ENCODE results near the gene PLCB3. TPM values are rescaled to one million over a fixed set of nuclear protein-coding genes. Genes with fewer than 3 reads are reported as not detected.
"Not testable (repeated sequence)": the region's sequence is repeated elsewhere in the genome, so short reads cannot be mapped to it uniquely, and the experiment has no call there.

The PLCB3 gene
- total RNA-seq, 1 experiment from 2014 or later, result 80.2 TPM

- Histone ChIP-seq H2BK20ac (ENCODE audit: low read depth, low read length, poor library complexity, severe bottlenecking) (no peak overlapping the region), H2BK120ac (ENCODE audit: low read depth, low read length, poor library complexity, severe bottlenecking) (no peak overlapping the region), H3K4me1 (ENCODE audit: insufficient read depth, low read length) (peaks cover 2% of the 10 kb centered on the region; the same call in 1 of the 2 replicates), H3K27me3 (ENCODE audit: insufficient read depth, low read length) (no peaks in the 10 kb centered on the region), H2AK5ac (ENCODE audit: insufficient read length, low read length) (no peak overlapping the region), H4K5ac (ENCODE audit: insufficient read length, low read depth, low read length) (no peak overlapping the region), H3K14ac (ENCODE audit: insufficient read depth, low read length) (no peak overlapping the region), H3T11ph (ENCODE audit: low read length) (no peak overlapping the region), H3K27ac (ENCODE audit: insufficient read length, low read depth, low read length) (no peak overlapping the region), H3K18ac (ENCODE audit: insufficient read length, low read depth, low read length) (no peak overlapping the region), H2BK12ac (ENCODE audit: insufficient read length, low read depth, low read length) (no peak overlapping the region), H3K4ac (ENCODE audit: low read depth, low read length) (no peak overlapping the region), H3K9me3 (ENCODE audit: control insufficient read depth, low read depth, low read length) (no peaks in the 10 kb centered on the region), H3K9ac (ENCODE audit: extremely low read depth, insufficient read length, low read length) (no peak overlapping the region), H3K4me2 (ENCODE audit: insufficient read depth, insufficient read length, low read length) (peak overlapping the region; percentile 87), H3K79me1 (ENCODE audit: insufficient read depth, low read depth, low read length, poor library complexity, severe bottlenecking) (peaks cover 5% of the 10 kb centered on the region), H2BK15ac (ENCODE audit: low read depth, low read length) (no peak overlapping the region), H4K91ac (ENCODE audit: insufficient read length, low read depth, low read length) (no peak overlapping the region), H3K56ac (ENCODE audit: insufficient read length, low read depth, low read length) (no peak overlapping the region), H3K23me2 (ENCODE audit: insufficient read length, low read depth, low read length, poor library complexity, severe bottlenecking) (peaks cover 10% of the 10 kb centered on the region), H4K20me1 (ENCODE audit: control insufficient read depth, insufficient read depth, insufficient read length) (no peaks in the 10 kb centered on the region), H3K23ac (ENCODE audit: insufficient read length, low read depth, low read length) (no peak overlapping the region), H3K79me2 (ENCODE audit: insufficient read depth, low read length) (peaks cover 3% of the 10 kb centered on the region; the same call in 1 of the 2 replicates), H4K8ac (replicated peaks; ENCODE audit: insufficient read length, low read depth, low read length) (no peak overlapping the region), H2AFZ (ENCODE audit: low read length) (no peak overlapping the region), H2BK5ac (ENCODE audit: insufficient read length, low read length) (no peak overlapping the region)
- H3K27me3 Mint-ChIP-seq (ENCODE audit: low read depth), result peaks cover 16% of the 10 kb centered on the region
- WGBS (ENCODE audit: extremely low coverage, insufficient read length, low lambda C conversion rate), result no CpG with 5 or more reads among the region's 15 CpGs
- peaks cover 13% of the 10 kb centered on the region in 2 experiments for H3K4me1 Mint-ChIP-seq
- TF ChIP-seq CTCF (conservative IDR thresholded peaks at IDR 0.05), result no peak
- peaks cover 6 to 9% (median 7%) of the 10 kb centered on the region in 3 experiments; a peak in 5 of 7 replicates for H3K36me3 Mint-ChIP-seq (ENCODE audit: insufficient read depth in 1 of 3, low read depth in 3 of 3)
- H3K9me3 Mint-ChIP-seq, result no peaks in the 10 kb centered on the region
- no peak overlapping the region; a peak in 1 of 7 replicates for H3K27ac Mint-ChIP-seq
- peak overlapping the region; percentile 90 to 92 for H3K4me3 Mint-ChIP-seq
- no peak for DNase-seq
These were observed 55.7 kb downstream of the PLCB3 start for GRCh38 chr11:64306876-64307622.

GRCh38 chr11:64307795-64308194, 56.5 kb downstream of the PLCB3 start:
- peaks cover 13% of the 10 kb centered on the region in 2 experiments for H3K4me1 Mint-ChIP-seq
- DNase-seq; H4K5ac ChIP-seq (ENCODE audit: insufficient read length, low read depth, low read length); H3T11ph ChIP-seq (ENCODE audit: low read length); H4K20me1 ChIP-seq (ENCODE audit: control insufficient read depth, insufficient read depth, insufficient read length); H3K4ac ChIP-seq (ENCODE audit: low read depth, low read length); H3K4me1 ChIP-seq (ENCODE audit: insufficient read depth, low read length); H3K79me1 ChIP-seq (ENCODE audit: insufficient read depth, low read depth, low read length, poor library complexity, severe bottlenecking); H2BK5ac ChIP-seq (ENCODE audit: insufficient read length, low read length); H3K23ac ChIP-seq (ENCODE audit: insufficient read length, low read depth, low read length); H4K8ac ChIP-seq (replicated peaks; ENCODE audit: insufficient read length, low read depth, low read length); H2BK12ac ChIP-seq (ENCODE audit: insufficient read length, low read depth, low read length); H3K18ac ChIP-seq (ENCODE audit: insufficient read length, low read depth, low read length); H4K91ac ChIP-seq (ENCODE audit: insufficient read length, low read depth, low read length); H3K9ac ChIP-seq (ENCODE audit: extremely low read depth, insufficient read length, low read length); H3K27ac ChIP-seq (ENCODE audit: insufficient read length, low read depth, low read length); H3K27me3 ChIP-seq (ENCODE audit: insufficient read depth, low read length); H3K9me3 ChIP-seq (ENCODE audit: control insufficient read depth, low read depth, low read length); H3K9me3 Mint-ChIP-seq; H2BK120ac ChIP-seq (ENCODE audit: low read depth, low read length, poor library complexity, severe bottlenecking); H3K14ac ChIP-seq (ENCODE audit: insufficient read depth, low read length); H3K56ac ChIP-seq (ENCODE audit: insufficient read length, low read depth, low read length); H2BK20ac ChIP-seq (ENCODE audit: low read depth, low read length, poor library complexity, severe bottlenecking); H3K4me2 ChIP-seq (ENCODE audit: insufficient read depth, insufficient read length, low read length); H3K79me2 ChIP-seq (ENCODE audit: insufficient read depth, low read length); H2BK15ac ChIP-seq (ENCODE audit: low read depth, low read length); H2AK5ac ChIP-seq (ENCODE audit: insufficient read length, low read length); H2AFZ ChIP-seq (ENCODE audit: low read length): not testable (repeated sequence)
- peak overlapping the region; percentile 12 to 16; a peak in 4 of 5 replicates for H3K4me3 Mint-ChIP-seq
- peaks cover 10% of the 10 kb centered on the region for H3K23me2 ChIP-seq (ENCODE audit: insufficient read length, low read depth, low read length, poor library complexity, severe bottlenecking)
- H3K27ac Mint-ChIP-seq, result peak overlapping the region in 1 of 3 experiments; percentile 77; a peak in 1 of 7 replicates
- H3K27me3 Mint-ChIP-seq (ENCODE audit: low read depth), result peaks cover 11% of the 10 kb centered on the region
- WGBS (ENCODE audit: extremely low coverage, insufficient read length, low lambda C conversion rate), result no CpG with 5 or more reads among the region's 5 CpGs
- peaks cover 6 to 14% (median 7%) of the 10 kb centered on the region in 3 experiments; a peak in 5 of 7 replicates for H3K36me3 Mint-ChIP-seq (ENCODE audit: insufficient read depth in 1 of 3, low read depth in 3 of 3)

Data from H9 (cell line).